GM23338 (cell line): ENCODE results near the gene KCNH8. TPM values are rescaled to one million over a fixed set of nuclear protein-coding genes. Genes with fewer than 3 reads are reported as not detected.

Source experiments
- ATAC-seq: fragments of 200-7000 bp; cut with Tn5 transposase; 3 replicates; pipeline ENCODE4 v1.9.1; 2020
- DNase-seq: peaks from one replicate; pipeline ENCODE4 v3.0.0-alpha.2; 2015; ENCODE audit warnings: low spot score
- H2AFZ ChIP-seq: fragments of 200-600 bp; sonication (generic); 2 replicates; pipeline ENCODE4 v1.8.0; 2016; ENCODE audit warnings: antibody characterized with exemption, mild to moderate bottlenecking, moderate library complexity
- H3F3A ChIP-seq: fragments of 200-600 bp; sonication (generic); replicated peaks from 2 replicates; pipeline ENCODE4 v1.8.0; 2017; ENCODE audit warnings: antibody characterized with exemption, mixed run types, low read depth
- H3K27ac ChIP-seq: fragments of 200-600 bp; sonication (generic); 2 replicates; pipeline ENCODE4 v1.6.1; 2016; ENCODE audit warnings: low read depth
- H3K27me3 ChIP-seq: fragments of 200-600 bp; sonication (generic); 2 replicates; pipeline ENCODE4 v1.8.0; 2016; ENCODE audit warnings: mild to moderate bottlenecking, mixed run types, moderate library complexity; ENCODE audit not compliant: insufficient read depth
- H3K36me3 ChIP-seq: fragments of 200-600 bp; sonication (generic); 2 replicates; pipeline ENCODE4 v1.8.0; 2016; ENCODE audit warnings: mild to moderate bottlenecking; ENCODE audit not compliant: insufficient read depth
- H3K4me1 ChIP-seq: fragments of 200-600 bp; sonication (generic); 2 replicates; pipeline ENCODE4 v1.8.0; 2016; ENCODE audit warnings: mild to moderate bottlenecking, moderate library complexity; ENCODE audit not compliant: insufficient read depth
- H3K4me2 ChIP-seq: fragments of 200-600 bp; sonication (generic); 2 replicates; pipeline ENCODE4 v1.7.1; 2017; ENCODE audit warnings: mixed run types
- H3K4me3 ChIP-seq: fragments of 200-600 bp; sonication (generic); 2 replicates; pipeline ENCODE4 v1.6.1; 2016; ENCODE audit warnings: mixed run types
- H3K79me2 ChIP-seq: fragments of 200-600 bp; sonication (generic); replicated peaks from 2 replicates; pipeline ENCODE4 v1.8.0; 2017; ENCODE audit warnings: mild to moderate bottlenecking; ENCODE audit not compliant: insufficient read depth
- H3K9me2 ChIP-seq: fragments of 200-600 bp; sonication (generic); 2 replicates; pipeline ENCODE4 v1.8.0; 2017; ENCODE audit not compliant: insufficient read depth
- H4K20me1 ChIP-seq: fragments of 200-600 bp; sonication (generic); replicated peaks from 2 replicates; pipeline ENCODE4 v1.8.0; 2017; ENCODE audit warnings: mild to moderate bottlenecking; ENCODE audit not compliant: insufficient read depth
- H3K27ac Mint-ChIP-seq: 2 replicates; pipeline ENCODE4 v1.8.0; 2020; ENCODE audit warnings: inconsistent platforms, mild to moderate bottlenecking, moderate library complexity, mixed read lengths
- H3K27me3 Mint-ChIP-seq: 3 replicates; pipeline ENCODE4 v1.8.0; 2022; ENCODE audit warnings: low read depth, mild to moderate bottlenecking, moderate library complexity, mixed read lengths, inconsistent platforms; ENCODE audit not compliant: insufficient read depth, poor library complexity
- H3K36me3 Mint-ChIP-seq: 3 replicates; pipeline ENCODE4 v1.8.0; 2021; ENCODE audit warnings: low read depth, mild to moderate bottlenecking, inconsistent platforms, moderate library complexity, mixed read lengths
- H3K4me1 Mint-ChIP-seq: 3 replicates; pipeline ENCODE4 v1.8.0; 2020; ENCODE audit warnings: mild to moderate bottlenecking, inconsistent platforms, mixed read lengths
- H3K4me3 Mint-ChIP-seq: 3 replicates; pipeline ENCODE4 v1.8.0; 2021; ENCODE audit warnings: moderate library complexity, mild to moderate bottlenecking, inconsistent platforms, mixed read lengths
- H3K9me3 Mint-ChIP-seq: 3 replicates; pipeline ENCODE4 v1.8.0; 2020; ENCODE audit warnings: moderate library complexity, mild to moderate bottlenecking, inconsistent platforms, mixed read lengths
- CREB1 ChIP-seq: fragments of 250-450 bp; sonication (Bioruptor Pico); IDR thresholded peaks from 2 replicates; pipeline ENCODE4 v1.5.0; 2020; ENCODE audit warnings: low read depth, mild to moderate bottlenecking, moderate library complexity
- EZH2 ChIP-seq: fragments of 200-600 bp; sonication (generic); IDR thresholded peaks from one replicate; pipeline ENCODE4 v1.8.0; 2017; ENCODE audit warnings: antibody characterized with exemption, mild to moderate bottlenecking, low read depth; ENCODE audit not compliant: unreplicated experiment
- EZH2phosphoT487 ChIP-seq: fragments of 200-600 bp; sonication (generic); IDR thresholded peaks from one replicate; pipeline ENCODE4 v1.8.1; 2018; ENCODE audit warnings: antibody characterized with exemption; ENCODE audit not compliant: unreplicated experiment
- JUNB ChIP-seq: IDR thresholded peaks from one replicate; pipeline ENCODE4 v1.6.1; 2016; ENCODE audit warnings: antibody characterized with exemption; ENCODE audit not compliant: unreplicated experiment
- NANOG ChIP-seq: IDR thresholded peaks from 2 replicates; pipeline ENCODE4 v1.6.1; 2016; ENCODE audit warnings: antibody characterized with exemption, borderline replicate concordance
- POLR2AphosphoS5 ChIP-seq: IDR thresholded peaks from 2 replicates; pipeline ENCODE4 v1.6.1; 2016; ENCODE audit warnings: antibody characterized with exemption, low read depth
- REST ChIP-seq: IDR thresholded peaks from one replicate; pipeline ENCODE4 v1.6.1; 2018; ENCODE audit warnings: antibody characterized with exemption; ENCODE audit not compliant: unreplicated experiment
- STAT1 ChIP-seq: IDR thresholded peaks from one replicate; pipeline ENCODE4 v1.6.1; 2016; ENCODE audit warnings: antibody characterized with exemption; ENCODE audit not compliant: unreplicated experiment
- ZNF114 ChIP-seq: fragments of 250-450 bp; sonication (Bioruptor Pico); IDR thresholded peaks from 2 replicates; pipeline ENCODE4 v1.5.0; 2020; ENCODE audit warnings: mild to moderate bottlenecking, moderate library complexity
- ZNF331 ChIP-seq: fragments of 250-450 bp; sonication (Bioruptor Pico); IDR thresholded peaks from 2 replicates; pipeline ENCODE4 v1.5.0; 2020; ENCODE audit warnings: low read depth, mild to moderate bottlenecking, moderate library complexity
- ZNF462 ChIP-seq: fragments of 250-450 bp; sonication (Bioruptor Pico); IDR thresholded peaks from 2 replicates; pipeline ENCODE4 v1.5.0; 2020; ENCODE audit warnings: mild to moderate bottlenecking, moderate library complexity
- polyA plus RNA-seq: library from polyadenylated mRNA; unstranded; fragments of >200 nt; fragmentation: Nextera tagmentation; extraction: Ambion mirVana; gene quantifications from 2 replicates; pipeline ENCODE4 v1.2.1, GENCODE V29; 2016
- total RNA-seq: library from RNA; depleted of rRNA; stranded (reverse); fragments of >200 nt; shearing (Covaris generic); gene quantifications from 2 replicates; pipeline ENCODE4 v1.2.3, GENCODE V29; 2014
- TF ChIP-seq, protein P1 (sequence below), 2 experiments: fragments of 200-600 bp in 1 of 2; sonication (generic) in 1 of 2; conservative IDR thresholded peaks; 2 replicates each; pipeline versions ENCODE4 v1.5.1 to v1.6.1; 2016 to 2017; ENCODE audit warnings: antibody characterized with exemption in 2 of 2, low read depth in 2 of 2, mild to moderate bottlenecking in 2 of 2, moderate library complexity in 1 of 2
- TF ChIP-seq, protein P2 (sequence below): IDR thresholded peaks from 2 replicates; pipeline ENCODE4 v1.6.1; 2016; ENCODE audit warnings: antibody characterized with exemption

Gene KCNH8
- total and polyA plus RNA-seq, 2 experiments from 2014 or later: 1.3 to 3.4 TPM

DNA sequence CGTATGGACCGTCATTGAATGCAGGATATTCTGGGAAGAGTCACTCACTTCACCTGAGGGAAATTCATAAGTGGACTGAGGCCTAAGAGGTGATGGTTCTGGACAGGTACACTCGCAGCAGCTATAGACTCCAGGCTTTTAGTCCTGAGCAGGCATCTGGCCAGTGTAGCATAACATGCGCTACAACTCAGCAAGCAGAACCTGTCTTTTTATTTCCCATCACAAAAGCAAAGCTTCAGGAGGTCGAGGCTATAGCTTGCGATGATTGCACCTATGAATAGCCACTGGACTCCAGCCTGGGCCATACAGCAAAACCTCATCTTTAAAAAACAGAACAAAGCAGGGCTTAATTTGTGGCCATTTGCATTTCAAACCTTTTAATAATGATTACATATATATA, 185.8 kb downstream of the KCNH8 start:
- Histone ChIP-seq H3K79me2 (no peaks in the 10 kb centered on the region), H3K36me3 (no peaks in the 10 kb centered on the region), H3K9me2 (no peaks in the 10 kb centered on the region), H3K27me3 (no peaks in the 10 kb centered on the region), H3K4me2 (peak overlapping the region; percentile 27; the same call in 1 of the 2 replicates), H4K20me1 (no peaks in the 10 kb centered on the region), H3K4me1 (no peaks in the 10 kb centered on the region), H2AFZ (no peak overlapping the region), H3K27ac (no peak overlapping the region), H3K4me3 (no peak overlapping the region), H3F3A (no peaks in the 10 kb centered on the region)
- H3K4me1 Mint-ChIP-seq: peaks cover 9% of the 10 kb centered on the region; the same call in 2 of the 3 replicates
- no peaks in the 10 kb centered on the region for H3K36me3 Mint-ChIP-seq
- no peaks in the 10 kb centered on the region for H3K9me3 Mint-ChIP-seq
- no peak overlapping the region for H3K4me3 Mint-ChIP-seq
- H3K27ac Mint-ChIP-seq: peak overlapping the region; percentile 60; the same call in 1 of the 2 replicates
- DNase-seq (peak; percentile 7), ATAC-seq (peak; percentile 70)
- TF ChIP-seq EZH2 (no peak), REST (no peak), CREB1 (CRISPR knock-in tag) (no peak), ZNF331 (CRISPR knock-in tag) (no peak), ZNF114 (CRISPR knock-in tag) (no peak), NANOG (no peak), ZNF462 (CRISPR knock-in tag) (no peak), JUNB (no peak), EZH2phosphoT487 (no peak), POLR2AphosphoS5 (no peak), STAT1 (no peak)
- TF ChIP-seq, protein P1, sequence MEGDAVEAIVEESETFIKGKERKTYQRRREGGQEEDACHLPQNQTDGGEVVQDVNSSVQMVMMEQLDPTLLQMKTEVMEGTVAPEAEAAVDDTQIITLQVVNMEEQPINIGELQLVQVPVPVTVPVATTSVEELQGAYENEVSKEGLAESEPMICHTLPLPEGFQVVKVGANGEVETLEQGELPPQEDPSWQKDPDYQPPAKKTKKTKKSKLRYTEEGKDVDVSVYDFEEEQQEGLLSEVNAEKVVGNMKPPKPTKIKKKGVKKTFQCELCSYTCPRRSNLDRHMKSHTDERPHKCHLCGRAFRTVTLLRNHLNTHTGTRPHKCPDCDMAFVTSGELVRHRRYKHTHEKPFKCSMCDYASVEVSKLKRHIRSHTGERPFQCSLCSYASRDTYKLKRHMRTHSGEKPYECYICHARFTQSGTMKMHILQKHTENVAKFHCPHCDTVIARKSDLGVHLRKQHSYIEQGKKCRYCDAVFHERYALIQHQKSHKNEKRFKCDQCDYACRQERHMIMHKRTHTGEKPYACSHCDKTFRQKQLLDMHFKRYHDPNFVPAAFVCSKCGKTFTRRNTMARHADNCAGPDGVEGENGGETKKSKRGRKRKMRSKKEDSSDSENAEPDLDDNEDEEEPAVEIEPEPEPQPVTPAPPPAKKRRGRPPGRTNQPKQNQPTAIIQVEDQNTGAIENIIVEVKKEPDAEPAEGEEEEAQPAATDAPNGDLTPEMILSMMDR (conservative IDR thresholded peaks at IDR 0.05; ENCODE audit: low read depth in 2 of 2): no peak
- TF ChIP-seq, protein P2, sequence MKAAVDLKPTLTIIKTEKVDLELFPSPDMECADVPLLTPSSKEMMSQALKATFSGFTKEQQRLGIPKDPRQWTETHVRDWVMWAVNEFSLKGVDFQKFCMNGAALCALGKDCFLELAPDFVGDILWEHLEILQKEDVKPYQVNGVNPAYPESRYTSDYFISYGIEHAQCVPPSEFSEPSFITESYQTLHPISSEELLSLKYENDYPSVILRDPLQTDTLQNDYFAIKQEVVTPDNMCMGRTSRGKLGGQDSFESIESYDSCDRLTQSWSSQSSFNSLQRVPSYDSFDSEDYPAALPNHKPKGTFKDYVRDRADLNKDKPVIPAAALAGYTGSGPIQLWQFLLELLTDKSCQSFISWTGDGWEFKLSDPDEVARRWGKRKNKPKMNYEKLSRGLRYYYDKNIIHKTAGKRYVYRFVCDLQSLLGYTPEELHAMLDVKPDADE: no peak
- no peaks in the 10 kb centered on the region for H3K27me3 Mint-ChIP-seq
